HG03280 (cell line): ENCODE results near the gene DPH1.
A peak's percentile ranks its signal among the peaks of the same experiment; 100 is the strongest.

ENCODE experiments used
- ATAC-seq: cut with Tn5 transposase; IDR thresholded peaks from one replicate; pipeline ENCODE4 v1.9.1; 2021; ENCODE audit warnings: mild to moderate bottlenecking, moderate library complexity; ENCODE audit not compliant: unreplicated experiment

DPH1 gene

GRCh38 chr17:2025622-2026309 lies 4.2 kb upstream of the DPH1 start:
- no peak for ATAC-seq

- no peak for ATAC-seq
Observed at GRCh38 chr17:2027528-2028233, 2.3 kb upstream of the DPH1 start.

GRCh38 chr17:2028234-2028614 lies 1.7 kb upstream of the DPH1 start:
- no peak for ATAC-seq

- ATAC-seq = no peak
Observed at GRCh38 chr17:2028737-2029136, 1.2 kb upstream of the DPH1 start.

- no peak for ATAC-seq
Observed at GRCh38 chr17:2030779-2031163, 818 bp downstream of the DPH1 start.

GRCh38 chr17:2033153-2033552 lies 3.2 kb downstream of the DPH1 start:
- ATAC-seq = no peak

GRCh38 chr17:2034157-2034556 lies 4.2 kb downstream of the DPH1 start:
- no peak for ATAC-seq

GRCh38 chr17:2034806-2035540 lies 5.0 kb downstream of the DPH1 start:
- ATAC-seq = no peak

GRCh38 chr17:2035541-2036488 lies 5.9 kb downstream of the DPH1 start:
- no peak for ATAC-seq

- no peak for ATAC-seq
Observed at GRCh38 chr17:2037155-2037554, 7.2 kb downstream of the DPH1 start.

- ATAC-seq = no peak
Observed at GRCh38 chr17:2040219-2040827, 10.4 kb downstream of the DPH1 start.

GRCh38 chr17:2040942-2041560 lies 11.1 kb downstream of the DPH1 start:
- no peak for ATAC-seq

- peak; percentile 91 for ATAC-seq
Observed at GRCh38 chr17:2041561-2042389, 11.8 kb downstream of the DPH1 start, which contains the start of gene OVCA2. OVCA2 (plus strand) TSS chr17:2042022; CDS start chr17:2042048, 26 bp downstream.

- ATAC-seq = no peak
Observed at GRCh38 chr17:2042390-2042847, 12.5 kb downstream of the DPH1 start.

- no peak for ATAC-seq
Observed at GRCh38 chr17:2042933-2043332, 13.0 kb downstream of the DPH1 start.

GRCh38 chr17:2043785-2044184 lies 13.8 kb downstream of the DPH1 start:
- no peak for ATAC-seq

GRCh38 chr17:2044263-2044894 lies 14.4 kb downstream of the DPH1 start:
- no peak for ATAC-seq

- ATAC-seq = no peak
Observed at GRCh38 chr17:2047590-2047989, 17.6 kb downstream of the DPH1 start.
